Measurements from ENCODE around the gene CRCP. TPM values are rescaled to one million over a fixed set of nuclear protein-coding genes. Genes with fewer than 3 reads are reported as not detected.
"Not testable (repeated sequence)": the region's sequence is repeated elsewhere in the genome, so short reads cannot be mapped to it uniquely, and the experiment has no call there.

CRCP gene
- polyA plus RNA-seq (ENCODE audit: insufficient read length in 12 of 12): 10 to 100 TPM in 11 of 12 donors, not detected in 1; 20.4 to 38.5 (median 21.7) TPM
- long read RNA-seq, donor 1, transcript CRCP-203 (6 exons, 3,009 nt): major isoform, 18 of 23 reads
- long read RNA-seq, donor 1, partial matches to known transcripts: 0 of 23 reads
- long read RNA-seq, donor 1, other reads (novel, unspliced or antisense): 0 of 23 reads
- long read RNA-seq, donor 2, transcript CRCP-203 (6 exons, 3,009 nt): major isoform, 8 of 12 reads
- long read RNA-seq, donor 2, partial matches to known transcripts: 0 of 12 reads
- long read RNA-seq, donor 2, other reads (novel, unspliced or antisense): 0 of 12 reads
- long read RNA-seq, donor 3, transcript CRCP-203 (6 exons, 3,009 nt): major isoform, 7 of 9 reads
- long read RNA-seq, donor 3, partial matches to known transcripts: 0 of 9 reads
- long read RNA-seq, donor 3, other reads (novel, unspliced or antisense): 0 of 9 reads
- long read RNA-seq, donor 4, partial matches to known transcripts: 7 of 9 reads
- long read RNA-seq, donor 4, other reads (novel, unspliced or antisense): 0 of 9 reads
- long read RNA-seq, donor 5, transcript CRCP-203 (6 exons, 3,009 nt): major isoform, 14 of 18 reads
- long read RNA-seq, donor 5, partial matches to known transcripts: 0 of 18 reads
- long read RNA-seq, donor 5, other reads (novel, unspliced or antisense): 0 of 18 reads
- long read RNA-seq, donor 6, transcript CRCP-203 (6 exons, 3,009 nt): major isoform, 10 of 13 reads
- long read RNA-seq, donor 6, partial matches to known transcripts: 0 of 13 reads
- long read RNA-seq, donor 6, other reads (novel, unspliced or antisense): 0 of 13 reads
- long read RNA-seq, donor 7, transcript CRCP-203 (6 exons, 3,009 nt): major isoform, 5 of 16 reads
- long read RNA-seq, donor 7, partial matches to known transcripts: 9 of 16 reads
- long read RNA-seq, donor 7, other reads (novel, unspliced or antisense): 0 of 16 reads
- long read RNA-seq, donor 8, transcript CRCP-203 (6 exons, 3,009 nt): major isoform, 12 of 15 reads
- long read RNA-seq, donor 8, partial matches to known transcripts: 0 of 15 reads
- long read RNA-seq, donor 8, other reads (novel, unspliced or antisense): 0 of 15 reads
- long read RNA-seq, donor 9, transcript CRCP-203 (6 exons, 3,009 nt): major isoform, 13 of 13 reads
- long read RNA-seq, donor 9, partial matches to known transcripts: 0 of 13 reads
- long read RNA-seq, donor 9, other reads (novel, unspliced or antisense): 0 of 13 reads
- long read RNA-seq, donor 10, transcript CRCP-203 (6 exons, 3,009 nt): major isoform, 11 of 16 reads
- long read RNA-seq, donor 10, partial matches to known transcripts: 0 of 16 reads
- long read RNA-seq, donor 10, other reads (novel, unspliced or antisense): 0 of 16 reads
- long read RNA-seq, donor 11, transcript CRCP-203 (6 exons, 3,009 nt): major isoform, 7 of 14 reads
- long read RNA-seq, donor 11, partial matches to known transcripts: 0 of 14 reads
- long read RNA-seq, donor 11, other reads (novel, unspliced or antisense): 0 of 14 reads

GRCh38 chr7:66114743-66115649 lies at the start of gene CRCP:
TSS of gene CRCP (plus strand) at chr7:66114847. CDS start at chr7:66114963, 116 bp downstream.
- DNase-seq: peak; percentile 86

GRCh38 chr7:66069732-66070131 lies 44.9 kb upstream of the CRCP start:
- DNase-seq: no peak

- DNase-seq: no peak
Observed at GRCh38 chr7:66070222-66070621, 44.4 kb upstream of the CRCP start.

- not testable (repeated sequence) for DNase-seq
Observed at GRCh38 chr7:66072208-66072607, 42.4 kb upstream of the CRCP start.

DNA sequence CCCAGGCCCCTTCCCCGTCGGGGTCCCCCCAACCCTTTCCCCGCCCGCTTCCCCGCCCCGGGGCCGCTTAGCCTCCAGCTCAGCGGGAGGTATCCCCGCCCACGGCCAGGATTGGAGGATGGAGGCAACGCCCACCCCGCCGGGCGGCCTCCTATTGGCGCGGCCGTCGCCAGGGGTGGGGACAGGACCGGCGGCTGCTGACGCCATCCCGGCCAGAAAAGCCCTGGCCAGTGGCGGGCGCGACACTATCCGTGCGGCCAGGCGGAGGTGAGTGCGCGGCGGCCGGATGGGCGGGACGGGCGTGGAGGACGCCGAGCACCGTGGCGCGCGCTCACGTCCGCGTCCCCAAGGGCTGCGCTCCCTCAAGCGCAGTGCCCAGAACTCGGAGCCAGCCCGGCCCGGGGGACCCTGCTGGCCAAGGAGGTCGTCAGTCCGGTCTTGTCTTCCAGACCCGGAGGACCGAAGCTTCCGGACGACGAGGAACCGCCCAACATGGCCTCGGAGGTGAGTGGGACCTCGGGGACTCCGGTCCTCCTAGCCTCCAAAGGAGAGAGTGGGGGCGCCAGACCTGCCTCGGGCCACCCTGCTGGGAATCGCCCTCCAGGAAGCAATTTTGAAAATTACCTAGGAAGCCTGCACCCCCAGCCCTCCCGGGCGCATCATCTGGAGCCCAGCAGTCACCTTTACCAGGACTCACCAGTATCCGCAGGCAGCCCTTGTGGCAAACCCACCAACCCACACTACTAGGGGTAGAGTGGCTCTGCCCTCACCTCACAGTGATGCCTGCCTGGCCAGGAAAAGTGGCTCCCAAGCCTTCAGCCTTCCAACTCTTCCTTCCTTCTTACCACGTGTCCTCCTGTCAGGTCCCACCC lies 38.8 kb upstream of the CRCP start, which contains the start of gene ASL:
Gene ASL, plus strand, starts transcription at position 230 of the 872 bp plus-strand sequence. Its CDS starts 263 bp downstream, at position 493.
- DNase-seq: peak; percentile 90

GRCh38 chr7:66076462-66077329 lies 38.0 kb upstream of the CRCP start:
- DNase-seq: no peak

GRCh38 chr7:66078067-66078466 lies 36.6 kb upstream of the CRCP start:
- no peak for DNase-seq

DNA sequence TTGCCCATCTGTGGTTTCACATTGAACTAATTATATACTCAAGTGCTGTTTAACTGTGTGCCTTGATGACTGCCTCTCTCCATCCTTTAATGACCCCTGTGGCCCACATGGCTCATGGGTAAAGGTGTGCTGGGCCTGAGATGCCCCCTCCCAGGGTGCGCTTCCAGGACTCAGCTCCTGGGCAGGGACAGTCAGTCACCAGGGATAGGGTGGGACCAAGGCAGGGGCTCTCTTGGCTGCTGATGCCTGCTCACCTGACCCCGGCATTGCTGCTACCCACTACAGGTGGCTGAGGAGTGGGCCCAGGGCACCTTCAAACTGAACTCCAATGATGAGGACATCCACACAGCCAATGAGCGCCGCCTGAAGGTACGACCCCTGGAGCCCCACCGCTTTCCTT lies 32.6 kb upstream of the CRCP start:
- no peak for DNase-seq

DNA sequence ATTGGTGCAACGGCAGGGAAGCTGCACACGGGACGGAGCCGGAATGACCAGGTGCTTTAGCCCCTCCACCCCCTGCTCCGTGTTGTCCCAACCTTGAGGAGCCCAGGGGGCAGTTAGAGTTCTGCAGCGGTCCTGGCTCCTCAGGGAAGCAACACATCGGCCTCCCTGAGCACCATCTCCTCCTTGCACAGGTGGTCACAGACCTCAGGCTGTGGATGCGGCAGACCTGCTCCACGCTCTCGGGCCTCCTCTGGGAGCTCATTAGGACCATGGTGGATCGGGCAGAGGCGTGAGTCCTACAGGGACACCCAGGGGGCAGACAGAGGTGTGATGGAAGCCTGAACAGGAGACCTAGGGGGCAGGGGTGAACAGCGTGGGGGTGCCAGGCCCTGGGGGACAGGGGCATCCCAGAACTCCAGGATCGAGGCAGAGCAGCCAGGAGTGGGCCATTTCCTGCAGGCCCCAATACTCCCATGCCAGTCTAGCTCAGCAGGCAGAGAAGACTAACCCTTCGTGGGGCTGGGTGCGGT lies 31.7 kb upstream of the CRCP start:
- DNase-seq: no peak

- DNase-seq: no peak
Observed at GRCh38 chr7:66083677-66084076, 31.0 kb upstream of the CRCP start.

DNA sequence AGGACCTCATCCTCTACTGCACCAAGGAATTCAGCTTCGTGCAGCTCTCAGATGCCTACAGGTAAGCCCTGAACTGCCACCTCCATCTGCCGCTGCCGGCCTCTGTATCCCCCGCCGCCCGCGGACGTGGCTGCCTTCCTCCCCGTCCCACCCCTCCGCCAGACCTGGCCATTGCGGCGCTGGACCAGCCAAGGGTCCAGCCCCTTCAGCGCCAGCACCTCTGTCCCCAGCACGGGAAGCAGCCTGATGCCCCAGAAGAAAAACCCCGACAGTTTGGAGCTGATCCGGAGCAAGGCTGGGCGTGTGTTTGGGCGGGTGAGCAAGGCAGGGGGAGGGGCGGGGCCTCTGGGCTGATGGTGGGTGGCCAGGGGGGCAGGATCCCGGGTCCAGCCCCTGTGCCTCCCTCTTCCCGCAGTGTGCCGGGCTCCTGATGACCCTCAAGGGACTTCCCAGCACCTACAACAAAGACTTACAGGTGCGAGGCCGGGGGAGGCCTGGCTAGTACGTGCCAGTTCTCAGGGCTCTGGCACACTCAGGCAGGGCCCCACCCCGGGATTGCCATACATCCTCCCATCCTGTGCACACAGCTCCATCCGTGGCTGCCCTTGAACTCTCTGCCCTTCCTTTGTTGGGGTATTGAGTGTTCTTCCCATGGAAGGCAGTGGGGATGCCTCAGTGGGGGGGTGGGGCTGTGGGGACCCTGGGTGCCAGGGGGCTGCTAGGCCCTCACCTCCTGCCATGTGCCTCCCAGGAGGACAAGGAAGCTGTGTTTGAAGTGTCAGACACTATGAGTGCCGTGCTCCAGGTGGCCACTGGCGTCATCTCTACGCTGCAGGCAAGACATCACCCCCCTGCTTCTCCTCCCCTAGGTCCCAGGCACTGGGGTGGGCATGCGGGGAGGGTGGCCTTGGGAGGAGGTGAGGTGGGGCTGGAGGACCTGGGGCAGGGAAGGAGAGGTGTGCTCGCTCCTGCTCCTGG lies 25.5 kb upstream of the CRCP start:
- DNase-seq: no peak

DNA sequence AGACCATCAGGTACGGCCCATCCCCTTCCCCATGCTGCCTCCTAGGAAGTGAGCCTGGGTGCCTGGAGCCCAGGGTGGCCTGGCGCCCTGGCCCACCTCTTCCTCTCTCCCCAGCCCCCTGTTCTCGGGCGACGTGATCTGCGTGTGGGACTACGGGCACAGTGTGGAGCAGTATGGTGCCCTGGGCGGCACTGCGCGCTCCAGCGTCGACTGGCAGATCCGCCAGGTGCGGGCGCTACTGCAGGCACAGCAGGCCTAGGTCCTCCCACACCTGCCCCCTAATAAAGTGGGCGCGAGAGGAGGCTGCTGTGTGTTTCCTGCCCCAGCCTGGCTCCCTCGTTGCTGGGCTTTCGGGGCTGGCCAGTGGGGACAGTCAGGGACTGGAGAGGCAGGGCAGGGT lies 22.0 kb upstream of the CRCP start:
- no peak for DNase-seq

GRCh38 chr7:66095010-66095409 lies 19.6 kb upstream of the CRCP start:
- DNase-seq: no peak

GRCh38 chr7:66099232-66099550 lies 15.5 kb upstream of the CRCP start:
- no peak for DNase-seq

- peak; percentile 78 for DNase-seq
Observed at GRCh38 chr7:66099551-66100407, 14.9 kb upstream of the CRCP start.

Data from muscle of arm (tissue), 14 donors.